Measurements from ENCODE around the gene RGS18.
"Not testable (repeated sequence)": the region's sequence is repeated elsewhere in the genome, so short reads cannot be mapped to it uniquely, and the experiment has no call there.

The RGS18 gene

DNA sequence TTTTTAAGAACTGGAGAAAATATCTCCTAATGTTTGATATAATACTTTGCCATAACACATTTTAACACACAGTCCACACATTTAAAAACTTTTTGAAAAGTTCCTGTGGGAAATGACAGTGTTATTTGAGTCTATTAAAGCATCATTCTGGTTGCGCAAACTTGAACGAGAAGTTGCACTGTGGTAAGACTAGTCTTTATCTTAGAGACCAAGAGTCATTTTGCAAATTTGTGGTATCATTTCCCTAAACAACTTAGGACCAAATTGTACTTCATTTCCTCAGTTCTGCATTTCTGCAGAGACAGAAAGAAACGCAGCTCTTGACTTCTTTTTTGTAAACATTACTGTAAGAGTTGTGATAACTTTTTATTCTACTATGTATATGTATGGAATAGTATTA lies at the start of gene RGS18:
Gene RGS18 (plus strand): TSS at position 282 of the 400 bp plus-strand sequence. CDS start 176 bp downstream, outside the sequence.
- Mint-ChIP-seq H3K36me3 (no peaks in the 10 kb centered on the region), H3K27me3 (no peaks in the 10 kb centered on the region), H3K27ac (no peak within 1 kb of the TSS), H3K4me1 (ENCODE audit: low read depth) (no peaks in the 10 kb centered on the region), H3K9me3 (ENCODE audit: low read depth) (no peaks in the 10 kb centered on the region), H3K4me3 (no peak within 1 kb of the TSS)

GRCh38 chr1:192109576-192109975 lies 48.7 kb upstream of the RGS18 start:
- Mint-ChIP-seq H3K4me3 (no peak overlapping the region), H3K36me3 (no peaks in the 10 kb centered on the region), H3K27me3 (no peaks in the 10 kb centered on the region), H3K27ac (no peak overlapping the region), H3K4me1 (ENCODE audit: low read depth) (no peaks in the 10 kb centered on the region), H3K9me3 (ENCODE audit: low read depth) (peaks cover 3% of the 10 kb centered on the region)

- no peak overlapping the region for H3K27ac Mint-ChIP-seq
- H3K4me1 Mint-ChIP-seq (ENCODE audit: low read depth) = no peaks in the 10 kb centered on the region
- H3K9me3 Mint-ChIP-seq (ENCODE audit: low read depth) = no peaks in the 10 kb centered on the region
- no peak overlapping the region for H3K4me3 Mint-ChIP-seq
- no peaks in the 10 kb centered on the region for H3K27me3 Mint-ChIP-seq
- H3K36me3 Mint-ChIP-seq = no peaks in the 10 kb centered on the region
These were observed 43.3 kb upstream of the RGS18 start for GRCh38 chr1:192115000-192115399.

DNA sequence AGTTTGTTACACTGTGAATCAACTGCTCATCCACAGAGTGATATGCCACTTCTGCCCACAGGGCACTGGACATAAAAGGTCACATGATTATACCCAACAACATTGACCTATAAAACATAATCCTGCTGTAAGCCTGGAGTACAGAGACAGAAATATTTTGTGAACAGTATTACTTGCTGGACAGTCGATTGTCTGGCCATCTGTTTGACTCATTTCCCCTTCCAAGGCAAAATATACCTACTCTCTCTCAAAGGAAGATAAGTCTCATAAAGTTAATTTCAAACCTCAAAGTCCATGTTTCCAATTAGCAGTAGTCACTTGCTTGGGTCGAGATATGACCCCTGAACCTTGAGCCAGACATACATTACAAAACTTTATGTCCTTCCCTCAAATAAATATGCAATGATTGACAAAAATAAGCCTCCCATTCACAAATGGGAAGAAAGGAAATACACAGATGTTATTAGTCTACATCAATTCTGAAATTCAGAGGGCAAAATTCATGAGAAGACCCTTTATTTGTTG lies 39.3 kb upstream of the RGS18 start:
- Mint-ChIP-seq H3K9me3 (ENCODE audit: low read depth) (no peaks in the 10 kb centered on the region), H3K4me1 (ENCODE audit: low read depth) (no peaks in the 10 kb centered on the region), H3K4me3 (no peak overlapping the region), H3K27ac (no peak overlapping the region), H3K27me3 (no peaks in the 10 kb centered on the region), H3K36me3 (no peaks in the 10 kb centered on the region)

GRCh38 chr1:192119701-192120100 lies 38.6 kb upstream of the RGS18 start:
- Mint-ChIP-seq H3K27ac (no peak overlapping the region), H3K27me3 (no peaks in the 10 kb centered on the region), H3K4me3 (no peak overlapping the region), H3K4me1 (ENCODE audit: low read depth) (no peaks in the 10 kb centered on the region), H3K9me3 (ENCODE audit: low read depth) (no peaks in the 10 kb centered on the region), H3K36me3 (no peaks in the 10 kb centered on the region)

GRCh38 chr1:192122668-192123067 lies 35.6 kb upstream of the RGS18 start:
- H3K36me3 Mint-ChIP-seq = no peaks in the 10 kb centered on the region
- no peak overlapping the region for H3K4me3 Mint-ChIP-seq
- no peaks in the 10 kb centered on the region for H3K4me1 Mint-ChIP-seq (ENCODE audit: low read depth)
- no peaks in the 10 kb centered on the region for H3K9me3 Mint-ChIP-seq (ENCODE audit: low read depth)
- H3K27ac Mint-ChIP-seq = no peak overlapping the region
- H3K27me3 Mint-ChIP-seq = no peaks in the 10 kb centered on the region

- Mint-ChIP-seq H3K4me1 (ENCODE audit: low read depth) (no peaks in the 10 kb centered on the region), H3K27me3 (no peaks in the 10 kb centered on the region), H3K9me3 (ENCODE audit: low read depth) (no peaks in the 10 kb centered on the region), H3K36me3 (no peaks in the 10 kb centered on the region), H3K4me3 (no peak overlapping the region), H3K27ac (no peak overlapping the region)
These were observed 35.0 kb upstream of the RGS18 start for GRCh38 chr1:192123212-192123611.

GRCh38 chr1:192126030-192126619 lies 32.1 kb upstream of the RGS18 start:
- no peaks in the 10 kb centered on the region for H3K4me1 Mint-ChIP-seq (ENCODE audit: low read depth)
- H3K27me3 Mint-ChIP-seq = no peaks in the 10 kb centered on the region
- H3K27ac Mint-ChIP-seq = no peak overlapping the region
- H3K9me3 Mint-ChIP-seq (ENCODE audit: low read depth) = no peaks in the 10 kb centered on the region
- no peaks in the 10 kb centered on the region for H3K36me3 Mint-ChIP-seq
- H3K4me3 Mint-ChIP-seq = no peak overlapping the region

DNA sequence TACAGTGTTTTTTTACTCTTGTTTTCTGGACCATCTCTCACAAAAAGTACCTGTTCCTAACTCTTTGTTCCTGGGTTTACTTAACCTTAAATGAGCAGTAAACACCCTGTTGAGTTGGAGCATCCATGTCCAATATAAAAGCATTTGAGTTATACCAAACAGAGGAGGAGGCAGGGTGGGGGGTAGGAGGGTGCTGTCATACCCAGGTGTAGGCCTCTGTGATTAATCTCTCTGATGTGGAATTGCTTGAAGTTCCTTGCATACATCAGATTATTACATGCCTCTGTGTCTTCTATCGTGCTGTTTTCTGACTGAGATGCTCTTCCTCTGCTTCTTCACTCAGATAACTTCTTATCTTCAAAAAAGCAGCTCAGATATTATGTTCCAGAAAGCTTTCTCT lies 28.1 kb upstream of the RGS18 start:
- H3K4me1 Mint-ChIP-seq (ENCODE audit: low read depth) = no peaks in the 10 kb centered on the region
- no peaks in the 10 kb centered on the region for H3K36me3 Mint-ChIP-seq
- no peak overlapping the region for H3K4me3 Mint-ChIP-seq
- H3K9me3 Mint-ChIP-seq (ENCODE audit: low read depth) = peaks cover 3% of the 10 kb centered on the region
- no peaks in the 10 kb centered on the region for H3K27me3 Mint-ChIP-seq
- H3K27ac Mint-ChIP-seq = no peak overlapping the region

- H3K9me3 Mint-ChIP-seq (ENCODE audit: low read depth); H3K36me3 Mint-ChIP-seq; H3K27ac Mint-ChIP-seq; H3K4me1 Mint-ChIP-seq (ENCODE audit: low read depth); H3K27me3 Mint-ChIP-seq; H3K4me3 Mint-ChIP-seq: not testable (repeated sequence)
These were observed 27.4 kb upstream of the RGS18 start for GRCh38 chr1:192130865-192131264.

DNA sequence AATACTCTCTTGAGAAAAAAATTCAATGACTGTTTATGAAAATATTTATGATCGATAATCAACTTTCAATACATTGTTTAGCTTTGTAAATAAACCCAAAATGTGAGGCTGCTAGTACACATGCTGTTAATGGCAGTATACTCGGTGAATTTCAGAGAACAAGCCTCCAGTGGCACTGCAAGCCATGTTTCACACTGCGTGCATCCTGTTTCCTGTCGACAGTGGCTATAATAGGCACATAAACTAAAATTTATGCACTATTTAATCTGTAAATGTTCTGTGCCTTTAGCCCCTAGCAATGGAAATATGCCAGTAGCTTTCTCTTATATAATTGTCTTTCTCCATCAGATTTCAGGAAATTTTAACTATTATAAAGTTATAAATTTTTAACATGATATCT lies 26.3 kb upstream of the RGS18 start:
- H3K4me1 Mint-ChIP-seq (ENCODE audit: low read depth) = no peaks in the 10 kb centered on the region
- no peak overlapping the region for H3K4me3 Mint-ChIP-seq
- peaks cover 3% of the 10 kb centered on the region for H3K9me3 Mint-ChIP-seq (ENCODE audit: low read depth)
- H3K27me3 Mint-ChIP-seq = no peaks in the 10 kb centered on the region
- H3K27ac Mint-ChIP-seq = no peak overlapping the region
- no peaks in the 10 kb centered on the region for H3K36me3 Mint-ChIP-seq

- Mint-ChIP-seq H3K4me1 (ENCODE audit: low read depth) (no peaks in the 10 kb centered on the region), H3K36me3 (no peaks in the 10 kb centered on the region), H3K27ac (no peak overlapping the region), H3K27me3 (no peaks in the 10 kb centered on the region), H3K9me3 (ENCODE audit: low read depth) (peaks cover 7% of the 10 kb centered on the region), H3K4me3 (no peak overlapping the region)
These were observed 24.8 kb upstream of the RGS18 start for GRCh38 chr1:192133350-192133926.

DNA sequence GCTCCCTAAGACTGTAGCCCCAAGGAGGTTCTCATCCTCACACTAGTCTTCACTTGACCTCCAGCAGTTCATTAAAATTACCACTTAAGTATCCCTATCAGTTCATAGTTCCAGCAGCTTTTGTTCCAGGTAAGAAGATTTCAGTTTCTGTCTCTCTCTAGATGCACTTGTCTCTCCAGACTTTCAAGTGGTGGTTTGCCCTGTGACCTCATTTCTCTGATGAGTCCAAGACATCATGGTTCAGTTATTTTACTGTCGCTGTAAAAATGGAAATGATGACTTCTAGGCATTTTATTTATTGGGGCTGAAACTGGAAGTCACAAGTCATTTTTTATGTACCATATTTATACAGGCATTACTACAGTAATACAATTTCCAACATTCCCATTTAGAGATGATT lies 17.9 kb upstream of the RGS18 start:
- Mint-ChIP-seq H3K36me3 (no peaks in the 10 kb centered on the region), H3K9me3 (ENCODE audit: low read depth) (peaks cover 3% of the 10 kb centered on the region), H3K27me3 (no peaks in the 10 kb centered on the region), H3K27ac (no peak overlapping the region), H3K4me1 (ENCODE audit: low read depth) (no peaks in the 10 kb centered on the region), H3K4me3 (no peak overlapping the region)

GRCh38 chr1:192147221-192147620 lies 11.0 kb upstream of the RGS18 start:
- Mint-ChIP-seq H3K9me3 (ENCODE audit: low read depth) (no peaks in the 10 kb centered on the region), H3K27me3 (no peaks in the 10 kb centered on the region), H3K36me3 (no peaks in the 10 kb centered on the region), H3K27ac (no peak overlapping the region), H3K4me3 (no peak overlapping the region), H3K4me1 (ENCODE audit: low read depth) (no peaks in the 10 kb centered on the region)

DNA sequence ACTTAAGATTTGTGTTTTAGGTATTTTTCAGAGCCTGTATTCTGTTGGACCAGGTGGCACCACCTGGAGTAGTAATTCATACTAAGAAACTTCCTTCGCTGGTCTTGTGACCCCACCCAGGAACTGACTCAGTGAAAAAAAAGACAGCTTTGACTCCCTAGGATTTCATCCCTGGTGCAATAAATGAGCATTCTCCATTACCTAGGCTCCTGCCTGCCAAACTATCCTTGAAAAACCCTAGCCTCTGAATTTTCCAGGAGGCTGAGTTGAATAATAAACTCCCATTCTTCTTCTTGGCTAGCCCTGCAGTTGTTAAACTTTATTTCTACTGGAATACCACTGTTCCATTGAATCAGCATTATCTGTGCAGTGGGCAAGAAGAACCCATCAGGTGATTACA lies 10.6 kb upstream of the RGS18 start:
- Mint-ChIP-seq H3K4me3 (no peak overlapping the region), H3K9me3 (ENCODE audit: low read depth) (no peaks in the 10 kb centered on the region), H3K27me3 (no peaks in the 10 kb centered on the region), H3K27ac (no peak overlapping the region), H3K36me3 (no peaks in the 10 kb centered on the region), H3K4me1 (ENCODE audit: low read depth) (no peaks in the 10 kb centered on the region)

DNA sequence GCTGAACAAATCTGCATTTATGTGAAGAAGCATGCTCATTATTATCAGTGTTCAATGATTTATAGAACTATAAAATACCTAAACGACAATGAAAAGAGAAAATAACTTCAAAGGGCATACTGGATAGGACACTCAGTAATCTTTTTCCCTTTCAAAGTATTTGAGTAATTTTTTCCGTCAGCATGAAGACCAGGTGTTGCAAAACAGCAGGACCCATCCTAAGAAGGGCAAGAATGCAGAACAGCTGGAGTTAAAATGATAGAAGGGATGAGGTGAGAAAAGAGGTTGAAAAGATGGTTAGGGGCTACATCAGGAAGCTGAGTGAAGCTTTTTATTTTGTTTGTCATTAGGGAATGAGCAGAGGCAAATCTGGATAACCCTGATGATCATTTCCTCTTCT lies 7.1 kb upstream of the RGS18 start:
- Mint-ChIP-seq H3K4me1 (ENCODE audit: low read depth) (no peaks in the 10 kb centered on the region), H3K27ac (no peak overlapping the region), H3K4me3 (no peak overlapping the region), H3K9me3 (ENCODE audit: low read depth) (no peaks in the 10 kb centered on the region), H3K36me3 (no peaks in the 10 kb centered on the region), H3K27me3 (no peaks in the 10 kb centered on the region)

Data from activated naive CD8-positive, alpha-beta T cell (primary cell).